ENCODE data around the gene DNAH17. TPM values are rescaled to one million over a fixed set of nuclear protein-coding genes. Genes with fewer than 3 reads are reported as not detected.

DNAH17 gene
- total RNA-seq, 2 donors from 2014 or later: 0.10 TPM; not detected in 1

DNA sequence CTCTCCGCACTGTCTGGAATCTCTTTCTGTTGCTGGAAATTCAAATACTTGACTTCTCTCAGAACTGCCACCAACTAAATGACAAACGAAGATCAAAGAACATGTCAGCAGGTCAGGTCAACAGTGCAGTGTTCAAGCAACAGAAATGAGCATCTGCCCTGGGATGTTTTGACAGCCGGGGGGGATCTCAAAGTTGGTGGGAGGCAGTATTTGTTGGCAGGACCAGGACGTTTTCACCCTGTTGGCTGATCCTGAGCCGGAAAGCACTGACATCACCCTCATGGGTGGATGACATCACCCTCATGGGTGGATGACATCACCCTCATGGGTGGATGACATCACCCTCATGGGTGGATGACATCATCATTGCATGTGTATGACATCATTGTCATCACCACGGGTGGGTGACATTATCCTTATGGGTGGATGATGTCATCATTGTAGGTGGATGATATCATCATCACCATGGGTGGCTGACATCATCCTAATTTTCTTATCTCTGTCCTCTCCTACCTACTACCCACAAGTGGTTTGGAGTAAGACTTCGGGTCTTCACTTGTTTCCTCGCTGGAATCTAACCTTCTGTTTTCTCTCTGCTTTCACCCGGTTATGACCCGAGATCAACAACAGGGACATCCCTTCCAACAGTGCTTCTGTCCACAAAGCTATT, 18.9 kb downstream of the DNAH17 start:
- intact Hi-C loops (cut with DNase I): no loop called here
- DNase-seq (ENCODE audit: low spot score): no peak

GRCh38 chr17:78557598-78558039, 19.6 kb downstream of the DNAH17 start:
- no peak for DNase-seq (ENCODE audit: low spot score)
- intact Hi-C loops (cut with DNase I): no loop called here

DNA sequence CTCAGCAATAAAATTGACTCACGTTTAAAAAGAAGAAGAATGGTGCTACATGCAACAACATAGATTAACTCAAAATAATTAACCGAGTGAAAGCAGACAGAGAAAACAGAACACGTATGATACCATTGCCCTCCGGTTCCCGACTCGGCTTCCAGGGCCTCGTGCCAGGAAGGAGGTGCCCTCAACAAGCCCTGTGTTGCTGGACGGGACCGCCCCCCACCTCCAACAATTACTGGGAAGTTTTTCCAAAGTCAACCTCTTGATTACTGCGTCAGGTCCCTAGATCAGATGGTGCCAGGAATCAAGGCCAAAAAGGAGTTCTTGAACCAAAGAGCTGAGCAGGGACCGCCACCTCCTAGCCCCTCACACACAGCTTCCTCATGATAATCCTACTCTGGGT, 20.4 kb downstream of the DNAH17 start:
- DNase-seq (ENCODE audit: low spot score): no peak

GRCh38 chr17:78555746-78556401, 21.3 kb downstream of the DNAH17 start:
- DNase-seq (ENCODE audit: low spot score): no peak
- intact Hi-C loops (cut with DNase I): no loop called here

More for the DNA sequence above, 20.4 kb downstream of the DNAH17 start:
- intact Hi-C loops (cut with DNase I): no loop called here

DNA sequence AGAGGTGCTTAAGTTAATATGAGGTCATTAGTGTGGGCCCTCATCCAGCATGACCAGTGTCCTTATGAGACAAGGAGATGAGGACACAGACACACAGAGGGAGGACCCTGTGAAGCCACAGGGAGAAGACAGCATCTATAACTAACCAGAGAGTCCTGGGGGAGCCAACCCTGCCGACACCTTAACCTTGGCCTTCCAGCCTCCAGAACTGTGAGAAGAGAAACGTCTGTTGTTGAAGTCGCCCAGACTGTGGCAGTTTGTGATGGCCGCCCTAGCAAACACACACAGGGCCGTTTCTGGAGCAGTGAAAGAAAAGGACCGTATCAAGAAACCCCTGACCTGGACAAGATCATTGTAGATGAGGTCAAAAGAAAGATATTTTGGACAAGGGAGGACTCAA, 26.7 kb downstream of the DNAH17 start:
- intact Hi-C loops (cut with DNase I): no loop called here
- DNase-seq (ENCODE audit: low spot score): no peak

DNA sequence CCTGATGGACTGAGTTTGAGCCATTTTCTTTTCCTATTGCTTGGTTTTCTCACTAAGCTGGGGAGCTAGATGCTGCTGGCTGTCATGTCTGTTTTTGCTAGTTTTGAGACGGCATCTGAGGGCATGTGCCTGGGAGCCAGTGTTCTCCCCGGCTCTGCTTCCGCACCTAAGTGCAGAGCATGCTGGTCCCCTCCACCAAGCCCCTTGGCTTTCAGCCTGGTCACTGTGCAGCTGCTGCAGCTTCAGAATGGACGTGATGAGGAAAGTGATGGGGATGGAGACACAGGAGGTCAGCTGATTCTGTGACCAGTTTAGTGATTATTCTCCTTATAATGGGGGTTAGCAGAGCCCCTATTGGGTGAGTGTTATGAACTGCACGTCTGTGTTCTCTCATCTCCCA, 28.5 kb downstream of the DNAH17 start:
- no peak for DNase-seq (ENCODE audit: low spot score)
- intact Hi-C loops (cut with DNase I): no loop called here

DNA sequence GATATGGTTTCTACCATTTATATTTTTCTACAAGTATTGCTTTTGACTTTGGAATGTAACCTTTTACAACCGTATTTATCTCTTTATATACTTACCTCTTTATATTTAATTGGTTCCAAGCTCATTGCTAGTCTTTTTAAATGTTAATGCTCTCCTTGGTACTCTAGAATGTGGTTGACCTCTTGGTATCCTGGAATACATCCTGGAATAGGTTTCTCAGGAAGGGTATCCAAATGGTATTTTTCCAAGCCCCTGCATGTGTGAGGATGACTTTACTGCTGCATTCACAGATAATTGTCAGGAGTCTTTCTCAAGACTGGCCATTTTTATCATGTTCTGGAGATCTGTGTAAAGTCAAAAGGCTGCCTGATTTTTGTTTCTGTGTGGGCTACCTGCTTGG, 30.2 kb downstream of the DNAH17 start:
- DNase-seq (ENCODE audit: low spot score): no peak
- intact Hi-C loops (cut with DNase I): no loop called here

GRCh38 chr17:78546476-78546875, 30.7 kb downstream of the DNAH17 start:
- intact Hi-C loops (cut with DNase I): no loop called here
- DNase-seq (ENCODE audit: low spot score): no peak

- DNase-seq (ENCODE audit: low spot score): no peak
- intact Hi-C loops (cut with DNase I): no loop called here
Measured at GRCh38 chr17:78544881-78545755, 32.1 kb downstream of the DNAH17 start.

DNA sequence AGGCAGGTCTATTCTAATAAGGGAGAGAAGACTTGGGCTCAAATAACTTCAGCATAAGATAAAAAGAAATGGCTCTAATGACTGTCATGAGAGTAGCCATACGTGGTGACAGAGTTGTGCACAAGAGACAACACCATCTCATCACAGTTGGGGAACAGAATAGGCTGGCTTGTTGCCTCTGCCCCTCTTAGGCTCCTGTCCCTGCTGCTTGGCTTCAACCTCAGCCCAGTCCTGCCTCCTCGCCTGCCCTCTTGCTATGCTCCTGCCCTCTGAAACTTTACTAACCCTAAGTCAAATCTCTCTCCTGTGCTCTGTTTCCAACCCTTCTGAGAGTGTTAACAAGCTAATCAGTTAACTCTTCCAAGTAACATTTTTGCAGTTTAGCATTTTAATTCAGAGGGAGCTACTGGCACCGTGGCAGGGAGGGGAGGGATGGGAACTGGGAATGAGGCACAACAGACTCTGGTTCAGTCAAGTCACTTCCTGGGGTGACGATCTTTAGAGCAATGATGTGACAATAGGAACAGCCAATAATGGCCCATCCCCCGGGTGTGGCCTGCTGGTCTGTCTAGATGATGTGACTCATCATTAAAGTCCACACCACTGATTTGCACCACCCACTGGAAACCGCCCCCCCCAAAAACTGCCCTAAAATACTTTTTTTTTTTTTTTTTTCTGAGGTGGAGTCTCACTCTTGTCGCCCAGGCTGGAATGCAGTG, 35.5 kb downstream of the DNAH17 start:
- intact Hi-C loops (cut with DNase I): no loop called here
- peak; percentile 85 for DNase-seq (ENCODE audit: low spot score)

DNA sequence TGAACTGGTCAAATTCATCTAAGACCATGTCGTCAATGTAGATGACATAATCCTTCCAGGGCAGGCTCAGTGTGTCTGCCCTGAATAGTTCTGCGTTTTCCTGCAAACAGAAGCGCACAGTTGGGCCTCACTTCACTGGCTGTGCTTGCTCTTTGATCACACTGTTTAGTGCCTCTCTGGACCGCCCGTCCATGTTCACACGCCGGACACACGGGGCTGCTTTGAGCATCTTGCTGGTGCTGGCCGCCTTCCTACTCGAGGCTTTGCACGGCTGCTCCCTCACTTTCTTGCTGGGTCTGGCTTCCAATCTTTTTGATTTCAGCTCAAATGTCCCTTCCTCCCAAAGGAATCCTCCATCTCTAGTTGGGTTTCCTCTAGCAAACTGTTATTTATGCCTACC, 37.4 kb downstream of the DNAH17 start:
- peak; percentile 53 for DNase-seq (ENCODE audit: low spot score)
- intact Hi-C loops (cut with DNase I): no loop called here

- DNase-seq (ENCODE audit: low spot score): peak; percentile 30
- intact Hi-C loops (cut with DNase I): no loop called here
Measured at GRCh38 chr17:78538033-78538776, 39.0 kb downstream of the DNAH17 start.

- DNase-seq (ENCODE audit: low spot score): peak; percentile 60
- intact Hi-C loops (cut with DNase I): loop anchor here in 1 of 2 donors (2.0 kb wide), 1 partner anchor 27 kb away; no protein-coding TSS in a partner anchor
Measured at GRCh38 chr17:78537217-78537860, 39.9 kb downstream of the DNAH17 start.

GRCh38 chr17:78535273-78536197, 41.7 kb downstream of the DNAH17 start:
- peak; percentile 58 for DNase-seq (ENCODE audit: low spot score)
- intact Hi-C loops (cut with DNase I): loop anchor here in 1 of 2 donors (2.0 kb wide), 1 partner anchor 25 kb away; no protein-coding TSS in a partner anchor

DNA sequence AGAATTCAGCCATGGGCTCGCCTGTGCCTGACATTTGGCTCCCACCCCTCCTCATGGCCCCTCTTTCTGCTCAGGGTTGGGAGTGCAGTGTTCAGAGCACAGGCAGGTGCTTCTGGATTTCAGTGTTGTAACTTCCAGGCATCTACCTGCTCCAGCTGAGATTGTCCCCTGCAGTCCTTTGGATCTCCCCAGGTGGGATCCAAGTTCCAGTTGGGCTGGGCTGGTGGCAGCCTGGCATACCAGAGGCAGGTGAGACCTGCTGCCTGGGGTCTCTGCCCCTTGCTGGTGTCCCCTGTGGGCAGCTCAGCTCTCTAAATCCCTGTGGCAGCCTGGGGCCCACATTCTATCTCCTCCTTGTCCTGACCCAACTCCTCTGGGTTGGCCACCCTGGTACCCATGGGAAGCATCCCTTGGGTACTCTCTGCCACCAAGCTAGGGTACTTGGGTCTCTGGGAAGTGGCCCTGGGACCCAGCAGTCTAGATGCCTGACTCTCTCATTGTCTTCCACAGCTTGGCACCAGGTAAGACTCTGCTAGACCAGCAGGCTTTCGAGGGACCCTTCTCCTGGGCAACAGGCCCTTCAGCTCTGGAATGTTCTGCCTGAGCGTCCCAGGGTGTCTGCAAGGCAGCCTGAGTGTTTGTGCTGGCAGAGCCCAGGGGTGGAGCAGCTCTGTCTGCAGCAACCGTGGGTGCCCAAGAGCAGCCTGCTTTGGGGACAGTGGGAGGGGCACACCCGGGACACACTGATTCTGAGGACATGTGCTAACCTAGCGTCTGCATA, 42.5 kb downstream of the DNAH17 start:
- peak; percentile 41 for DNase-seq (ENCODE audit: low spot score)
- intact Hi-C loops (cut with DNase I): no loop called here

DNA sequence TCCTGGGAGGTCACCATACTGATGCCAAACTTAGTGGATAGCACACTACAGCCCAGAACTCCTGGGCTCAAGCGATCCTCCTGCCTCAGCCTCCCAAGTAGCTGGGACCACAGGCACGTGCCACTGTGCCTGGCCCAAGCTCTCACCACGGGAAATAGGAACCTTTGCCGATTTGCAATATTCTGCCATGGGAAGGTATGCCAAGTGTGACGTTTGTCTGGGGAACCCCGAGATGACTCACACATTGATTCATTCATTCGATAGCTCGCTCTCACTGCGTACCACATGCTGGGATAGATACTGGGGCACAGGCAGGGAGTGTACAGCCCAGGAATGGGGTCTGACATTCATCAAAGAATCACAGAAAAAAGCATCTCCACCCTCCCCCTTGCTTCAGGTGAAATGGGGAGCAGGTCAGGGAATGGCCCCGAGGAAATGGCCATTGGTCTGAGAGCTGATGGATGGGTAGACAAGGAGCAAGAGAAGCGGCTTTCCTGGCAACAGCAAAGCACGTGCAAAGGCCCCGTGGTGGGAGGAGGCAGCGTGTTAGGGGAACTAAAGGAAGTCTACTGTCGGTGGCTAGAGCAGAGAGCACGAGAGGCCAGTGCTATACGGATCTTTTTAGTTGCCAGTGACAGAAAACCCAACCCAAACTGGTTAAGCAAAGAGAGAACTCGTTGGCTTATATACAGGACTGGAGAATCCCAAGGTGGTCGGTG, 44.1 kb downstream of the DNAH17 start:
- intact Hi-C loops (cut with DNase I): no loop called here
- peak; percentile 49 for DNase-seq (ENCODE audit: low spot score)
